Measurements from ENCODE around the gene SRCIN1. TPM values are rescaled to one million over a fixed set of nuclear protein-coding genes. Genes with fewer than 3 reads are reported as not detected.
"Not testable (repeated sequence)": the region's sequence is repeated elsewhere in the genome, so short reads cannot be mapped to it uniquely, and the experiment has no call there.

SRCIN1 gene
- total RNA-seq, 1 donor from 2014 or later: 6.2 TPM

DNA sequence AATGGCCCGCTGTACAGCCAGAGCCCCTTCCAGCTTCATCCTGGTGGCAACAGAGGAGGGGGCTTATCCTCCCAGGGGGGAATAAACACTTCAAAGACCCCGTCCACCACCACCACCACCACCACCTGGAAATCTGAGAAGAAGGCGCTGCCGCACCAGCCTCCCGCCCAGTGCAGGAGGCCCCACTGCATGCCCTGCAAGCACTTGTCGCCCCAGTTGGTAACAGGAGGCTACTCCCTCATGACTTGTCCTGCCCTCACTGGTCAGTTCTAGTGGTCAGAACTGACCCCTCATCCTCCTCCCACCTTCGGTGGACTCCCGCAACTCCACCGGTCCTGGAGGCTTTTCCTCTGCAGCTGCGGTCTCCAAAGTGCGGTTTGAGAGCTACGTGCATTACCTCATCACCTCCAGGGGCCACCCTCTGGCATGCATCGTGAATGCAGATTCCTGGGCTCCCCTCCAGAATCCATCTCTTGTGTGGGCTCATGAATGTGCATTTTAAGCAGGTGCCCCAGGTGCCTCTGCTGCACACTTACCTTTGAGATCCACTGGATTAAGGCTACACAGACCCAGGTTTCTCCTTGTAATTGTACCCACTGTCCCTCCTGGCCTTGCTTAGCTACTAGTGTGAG, 71.8 kb downstream of the SRCIN1 start:
- intact Hi-C loops (cut with DNase I): no loop called here
- DNase-seq (ENCODE audit: low spot score): no peak

GRCh38 chr17:38533241-38533640, 72.5 kb downstream of the SRCIN1 start:
- DNase-seq (ENCODE audit: low spot score): no peak
- intact Hi-C loops (cut with DNase I): no loop called here

GRCh38 chr17:38532451-38532850, 73.3 kb downstream of the SRCIN1 start:
- intact Hi-C loops (cut with DNase I): no loop called here
- DNase-seq (ENCODE audit: low spot score): no peak

DNA sequence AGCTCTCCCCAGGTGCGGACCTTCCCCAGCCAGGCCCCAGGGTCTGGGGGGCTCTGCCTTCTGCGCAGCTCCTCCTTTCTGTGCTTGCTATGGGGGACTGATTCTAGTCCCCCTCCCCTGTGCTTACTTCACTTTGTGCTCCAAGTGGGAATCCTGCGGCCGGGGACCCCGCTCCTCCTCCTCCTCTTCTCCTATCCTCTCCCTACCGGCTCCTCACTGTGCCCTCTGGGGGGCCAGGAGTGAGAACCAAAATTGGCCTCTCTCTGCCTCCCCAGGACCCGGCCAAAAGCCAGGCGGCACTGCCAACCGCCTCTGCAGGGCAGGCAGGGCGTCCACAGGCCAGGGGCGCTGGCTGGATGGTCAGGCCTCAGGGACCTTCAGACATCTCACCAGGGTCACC, 74.0 kb downstream of the SRCIN1 start:
- DNase-seq (ENCODE audit: low spot score); intact Hi-C loops (cut with DNase I): not testable (repeated sequence)

DNA sequence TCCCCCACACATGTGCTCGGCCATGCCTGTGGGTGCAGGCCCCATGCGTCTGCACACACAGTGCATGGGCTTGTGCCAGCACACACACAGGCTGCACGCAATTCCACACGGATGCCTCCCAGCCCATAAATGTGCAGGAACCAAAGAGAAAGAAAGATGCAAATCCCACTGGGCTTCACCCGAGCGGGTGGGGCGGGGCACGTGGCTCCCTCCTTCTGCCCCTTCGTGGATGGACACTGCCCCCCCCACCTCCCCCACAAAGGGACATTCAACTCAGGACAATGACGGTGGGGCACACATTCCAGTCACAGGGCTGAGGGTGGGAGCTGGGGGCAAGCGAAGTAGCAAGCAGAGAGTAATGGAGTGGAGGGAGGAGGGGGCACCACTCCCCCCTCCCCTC, 74.9 kb downstream of the SRCIN1 start:
- intact Hi-C loops (cut with DNase I): not testable (repeated sequence)

GRCh38 chr17:38528141-38528540, 77.6 kb downstream of the SRCIN1 start:
- intact Hi-C loops (cut with DNase I); DNase-seq (ENCODE audit: low spot score): not testable (repeated sequence)

More for the DNA sequence above, 74.9 kb downstream of the SRCIN1 start:
- DNase-seq (ENCODE audit: low spot score): not testable (repeated sequence)

GRCh38 chr17:38526526-38526925, 79.2 kb downstream of the SRCIN1 start:
- intact Hi-C loops (cut with DNase I); DNase-seq (ENCODE audit: low spot score): not testable (repeated sequence)

- intact Hi-C loops (cut with DNase I): no loop called here
- no peak for DNase-seq (ENCODE audit: low spot score)
Observed at GRCh38 chr17:38512473-38513058, 93.2 kb downstream of the SRCIN1 start.

GRCh38 chr17:38511150-38512108, 94.3 kb downstream of the SRCIN1 start:
- no peak for DNase-seq (ENCODE audit: low spot score)
- intact Hi-C loops (cut with DNase I): no loop called here

GRCh38 chr17:38510421-38511149, 95.2 kb downstream of the SRCIN1 start:
- intact Hi-C loops (cut with DNase I): no loop called here
- DNase-seq (ENCODE audit: low spot score): no peak

DNA sequence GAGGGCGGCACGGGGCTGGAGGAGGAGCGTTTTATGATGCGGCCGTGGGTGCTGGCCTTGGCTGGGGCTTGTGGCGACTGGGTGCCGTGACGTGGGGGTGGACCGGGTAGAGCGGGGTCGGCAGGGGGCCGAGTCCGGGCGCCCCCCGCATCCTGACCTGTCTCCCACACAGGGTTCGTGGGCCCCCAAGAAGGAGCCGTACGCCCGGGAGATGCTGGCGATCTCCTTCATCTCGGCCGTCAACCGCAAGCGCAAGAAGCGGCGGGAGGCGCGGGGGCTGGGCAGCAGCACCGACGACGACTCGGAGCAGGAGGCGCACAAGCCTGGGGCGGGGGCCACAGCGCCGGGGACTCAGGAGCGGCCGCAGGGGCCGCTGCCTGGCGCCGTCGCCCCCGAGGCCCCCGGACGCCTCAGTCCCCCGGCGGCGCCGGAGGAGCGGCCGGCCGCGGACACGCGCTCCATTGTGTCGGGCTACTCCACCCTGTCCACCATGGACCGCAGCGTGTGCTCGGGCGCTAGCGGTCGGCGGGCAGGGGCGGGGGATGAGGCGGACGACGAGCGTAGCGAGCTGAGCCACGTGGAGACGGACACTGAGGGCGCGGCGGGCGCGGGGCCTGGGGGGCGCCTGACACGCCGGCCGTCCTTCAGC, 95.9 kb downstream of the SRCIN1 start:
- no peak for DNase-seq (ENCODE audit: low spot score)
- intact Hi-C loops (cut with DNase I): loop anchor here (5.0 kb wide), 1 partner anchor 157 kb away; no protein-coding TSS in a partner anchor

DNA sequence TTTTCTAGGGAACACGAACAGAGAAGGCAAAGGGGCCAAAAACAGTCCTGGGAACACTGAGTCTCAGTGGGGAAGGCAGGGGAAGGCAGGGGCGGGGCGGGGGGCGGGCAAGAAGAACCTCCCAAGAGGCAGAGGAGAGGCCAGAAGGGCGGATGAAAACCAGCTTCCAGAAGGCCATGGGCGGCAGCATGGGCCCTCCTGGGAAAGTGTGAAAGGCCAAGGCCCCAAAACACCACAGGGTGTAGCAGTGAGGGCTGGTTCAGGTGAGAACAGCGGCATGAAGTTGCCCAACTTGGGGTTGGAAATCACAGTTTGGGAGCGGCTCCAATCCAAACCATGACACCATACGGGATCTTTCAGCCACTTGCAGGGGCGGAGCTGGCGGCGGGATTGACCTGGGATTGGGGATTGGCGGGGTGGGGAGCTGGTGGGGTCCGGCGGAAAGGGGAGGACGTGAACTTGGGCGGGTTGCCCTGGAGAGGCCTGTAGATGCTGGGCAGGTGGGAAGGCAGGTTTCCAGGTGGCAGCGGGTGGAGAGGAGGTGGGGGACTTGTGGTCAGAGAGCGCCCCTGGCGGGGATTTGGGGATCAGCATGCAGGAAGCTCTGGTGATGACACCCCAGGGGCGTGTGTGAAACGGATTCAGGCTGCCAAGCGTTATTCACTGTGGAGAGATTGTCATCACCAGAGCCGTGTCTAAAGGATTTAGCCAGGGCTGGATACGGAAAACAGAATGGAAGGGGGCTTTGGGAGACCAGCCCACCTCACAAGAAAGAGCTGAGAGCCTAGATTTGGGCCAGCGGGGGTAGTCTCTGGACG, 96.6 kb downstream of the SRCIN1 start:
- intact Hi-C loops (cut with DNase I): loop anchor here (5.0 kb wide), 1 partner anchor 158 kb away; no protein-coding TSS in a partner anchor
- DNase-seq (ENCODE audit: low spot score): peak; percentile 82

- intact Hi-C loops (cut with DNase I): loop anchor here (5.0 kb wide), 1 partner anchor 159 kb away; no protein-coding TSS in a partner anchor
- DNase-seq (ENCODE audit: low spot score): no peak
Observed at GRCh38 chr17:38508570-38508950, 97.2 kb downstream of the SRCIN1 start.

GRCh38 chr17:38507921-38508569, 97.7 kb downstream of the SRCIN1 start:
- DNase-seq (ENCODE audit: low spot score): no peak
- intact Hi-C loops (cut with DNase I): loop anchor here (5.0 kb wide), 1 partner anchor 159 kb away; no protein-coding TSS in a partner anchor

DNA sequence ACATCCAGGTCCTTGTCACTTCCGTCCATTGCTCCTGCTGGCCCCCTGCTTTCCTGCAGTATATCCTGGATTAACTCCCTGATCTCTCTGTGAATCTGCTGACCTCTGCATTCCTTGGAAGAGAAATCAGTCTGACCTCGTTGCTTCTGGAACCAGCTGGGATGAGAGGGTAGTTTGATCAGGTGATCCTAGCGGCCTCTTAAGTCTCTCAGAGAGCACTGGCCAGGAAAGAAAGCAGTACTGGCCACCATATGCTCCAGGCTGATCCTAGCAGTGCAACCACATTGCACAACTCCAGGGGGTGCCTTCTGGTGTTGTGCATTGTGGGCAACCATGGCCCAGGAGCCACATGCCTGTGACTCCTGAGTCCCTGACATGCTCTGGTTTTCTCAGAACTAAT, 98.3 kb downstream of the SRCIN1 start:
- intact Hi-C loops (cut with DNase I): loop anchor here (5.0 kb wide), 1 partner anchor 160 kb away; no protein-coding TSS in a partner anchor

GRCh38 chr17:38504216-38504615, 101.5 kb downstream of the SRCIN1 start:
- intact Hi-C loops (cut with DNase I): no loop called here
- no peak for DNase-seq (ENCODE audit: low spot score)

More for the DNA sequence above, 98.3 kb downstream of the SRCIN1 start:
- no peak for DNase-seq (ENCODE audit: low spot score)

GRCh38 chr17:38503286-38503913, 102.4 kb downstream of the SRCIN1 start:
- DNase-seq (ENCODE audit: low spot score); intact Hi-C loops (cut with DNase I): not testable (repeated sequence)

All from cardiac septum (tissue), 1 donor.